ENCODE data around the gene FTSJ3.

GRCh38 chr17:63845509-63845908 is 18.0 kb upstream of the FTSJ3 start:
- TF ChIP-seq EZH2 (IDR thresholded peaks at IDR 0.05; ENCODE audit: insufficient read depth, poor library complexity, severe bottlenecking) (no peak), EZH2phosphoT487 (IDR thresholded peaks at IDR 0.05; ENCODE audit: insufficient read depth, low read depth) (no peak)
